IPS-18c (cell line): Measurements from ENCODE around the gene AP5M1.
"Not testable (repeated sequence)": the region's sequence is repeated elsewhere in the genome, so short reads cannot be mapped to it uniquely, and the experiment has no call there.

Experiments
- H3K4me3 ChIP-seq: 2 replicates; pipeline ENCODE4 v1.7.0; 2013; ENCODE audit warnings: low read depth, mild to moderate bottlenecking, low read length, moderate library complexity; ENCODE audit not compliant: insufficient read depth
- H3K9me3 ChIP-seq: one replicate; pipeline ENCODE4 v1.6.1; 2013; ENCODE audit warnings: mild to moderate bottlenecking, low read length, moderate library complexity; ENCODE audit not compliant: control insufficient read depth, insufficient read depth

Gene AP5M1, protein sequence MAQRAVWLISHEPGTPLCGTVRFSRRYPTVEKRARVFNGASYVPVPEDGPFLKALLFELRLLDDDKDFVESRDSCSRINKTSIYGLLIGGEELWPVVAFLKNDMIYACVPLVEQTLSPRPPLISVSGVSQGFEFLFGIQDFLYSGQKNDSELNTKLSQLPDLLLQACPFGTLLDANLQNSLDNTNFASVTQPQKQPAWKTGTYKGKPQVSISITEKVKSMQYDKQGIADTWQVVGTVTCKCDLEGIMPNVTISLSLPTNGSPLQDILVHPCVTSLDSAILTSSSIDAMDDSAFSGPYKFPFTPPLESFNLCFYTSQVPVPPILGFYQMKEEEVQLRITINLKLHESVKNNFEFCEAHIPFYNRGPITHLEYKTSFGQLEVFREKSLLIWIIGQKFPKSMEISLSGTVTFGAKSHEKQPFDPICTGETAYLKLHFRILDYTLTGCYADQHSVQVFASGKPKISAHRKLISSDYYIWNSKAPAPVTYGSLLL

DNA sequence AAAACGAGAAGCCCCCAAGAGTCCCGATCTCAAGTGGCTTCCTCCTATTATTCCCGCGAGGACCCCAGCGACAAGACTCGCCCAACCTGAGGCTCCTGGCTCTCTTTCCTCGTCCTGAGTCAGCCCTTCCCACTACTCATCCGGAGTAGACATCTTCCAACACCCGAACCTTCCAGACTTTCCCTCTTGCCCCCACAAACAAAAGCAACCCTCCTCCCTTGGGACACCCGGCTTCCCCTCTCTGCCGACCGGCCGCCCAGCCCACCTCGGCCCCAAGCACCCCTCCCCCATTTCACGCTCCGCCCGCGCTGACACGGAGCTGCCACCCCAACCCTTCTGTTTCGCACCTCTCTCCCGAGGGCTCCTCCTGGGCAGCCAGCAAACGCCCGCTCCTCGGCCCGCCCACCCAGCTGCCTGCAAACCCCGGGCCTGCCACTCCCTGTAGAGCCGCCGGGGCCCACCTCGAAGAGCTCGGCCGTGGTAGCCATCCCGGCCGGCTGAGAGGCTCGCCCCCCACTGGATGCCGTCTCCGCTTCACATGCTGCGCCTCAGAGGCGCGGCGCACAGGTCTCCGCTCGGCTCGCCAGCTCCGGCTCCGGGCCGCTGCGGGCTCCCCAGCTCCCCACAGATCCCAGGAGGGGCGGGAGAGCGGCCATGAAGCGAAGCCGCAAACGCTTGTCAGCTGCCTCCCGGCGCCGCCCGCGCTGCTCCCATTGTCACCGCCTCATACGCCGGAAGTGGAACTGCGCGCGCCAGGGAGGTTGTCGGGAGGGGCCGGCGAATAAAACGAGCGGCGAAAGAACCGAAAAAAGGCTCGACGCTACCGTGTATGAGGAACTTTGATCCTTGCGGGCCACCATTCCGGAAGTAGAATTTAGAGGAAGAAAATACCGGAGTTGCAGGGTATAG lies at the start of gene AP5M1, which contains the start of gene EXOC5:
TSS of gene AP5M1 (plus strand) at position 811 of the 909 bp plus-strand sequence. CDS start 344 bp downstream, outside the sequence.
TSS of gene EXOC5 (minus strand) at position 745 of the 909 bp plus-strand sequence. CDS start at position 488, 257 bp downstream.
- no peaks in the 10 kb centered on the region for H3K9me3 ChIP-seq
- peak within 1 kb of the TSS; percentile 78 for H3K4me3 ChIP-seq

DNA sequence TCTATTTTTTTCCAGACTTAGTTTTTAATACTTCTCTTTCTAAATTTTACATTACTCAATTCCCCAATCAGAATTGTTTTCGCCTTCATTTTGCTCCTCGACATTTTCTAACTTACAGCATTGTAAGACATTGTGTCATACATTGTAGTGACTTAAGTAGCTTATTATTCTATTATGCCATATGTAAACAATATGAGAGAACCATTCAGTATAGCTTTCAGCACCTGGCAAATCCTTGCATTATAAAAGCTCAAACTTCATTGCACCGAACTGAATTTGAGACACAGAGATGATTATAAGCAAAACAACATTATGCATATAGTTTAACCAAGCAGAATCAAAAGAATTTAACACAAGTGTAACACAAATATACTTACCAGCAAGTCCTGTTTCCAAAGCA lies 46.8 kb upstream of the AP5M1 start:
- Histone ChIP-seq H3K4me3 (no peak overlapping the region), H3K9me3 (no peaks in the 10 kb centered on the region)

DNA sequence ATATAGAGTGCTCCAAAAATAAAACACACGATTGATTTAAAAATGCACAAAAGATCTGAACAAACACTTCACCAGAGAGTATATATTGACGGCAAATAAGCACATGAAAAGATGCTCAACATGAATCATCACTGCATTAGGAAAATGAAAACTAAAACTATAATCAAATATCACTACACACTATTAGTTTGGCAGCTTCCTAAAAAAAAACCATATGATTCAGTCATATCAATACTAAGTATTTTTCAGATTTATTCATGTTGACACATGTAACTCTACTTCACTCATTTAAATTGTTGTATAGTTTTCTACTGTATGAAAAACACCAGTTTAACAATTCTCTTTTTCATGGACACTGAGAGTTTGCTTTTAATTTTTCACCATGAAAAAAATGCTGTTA lies 41.7 kb upstream of the AP5M1 start:
- no peak overlapping the region for H3K4me3 ChIP-seq
- H3K9me3 ChIP-seq: no peaks in the 10 kb centered on the region

DNA sequence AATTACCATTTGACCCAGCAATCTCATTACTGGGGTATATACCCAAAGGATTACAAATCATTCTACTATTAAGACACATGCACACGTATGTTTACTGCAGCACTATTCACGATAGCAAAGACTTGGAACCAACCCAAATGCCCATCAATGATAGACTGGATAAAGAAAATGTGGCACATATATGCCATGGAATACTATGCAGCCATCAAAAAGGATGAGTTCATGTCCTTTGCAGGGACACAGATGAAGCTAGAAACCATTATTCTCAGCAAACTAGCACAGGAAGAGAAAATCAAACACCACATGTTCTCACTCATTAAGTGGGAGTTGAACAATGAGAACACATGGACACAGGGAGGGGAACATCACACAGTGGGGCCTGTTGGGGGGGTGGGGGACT lies 40.5 kb upstream of the AP5M1 start:
- H3K9me3 ChIP-seq: not testable (repeated sequence)

DNA sequence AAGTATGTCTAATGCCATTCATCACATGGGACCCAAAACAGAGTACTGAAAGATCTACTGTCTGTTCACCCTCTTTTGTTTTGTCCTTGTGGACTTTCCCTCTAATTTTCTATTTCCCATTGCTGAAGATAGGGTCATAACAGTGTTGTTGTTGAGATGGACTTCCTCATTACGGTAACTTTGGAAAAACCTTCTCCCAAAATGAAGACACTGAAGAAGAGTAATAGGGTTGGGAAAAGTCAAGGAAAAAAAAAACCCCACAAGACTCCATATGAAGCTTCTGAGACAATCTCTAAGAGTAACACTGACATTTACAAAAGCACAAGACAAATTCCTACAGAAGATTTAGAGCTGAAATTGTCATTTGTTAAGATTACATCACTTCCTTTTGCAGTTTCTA lies 36.8 kb upstream of the AP5M1 start:
- H3K4me3 ChIP-seq: no peak overlapping the region
- H3K9me3 ChIP-seq: no peaks in the 10 kb centered on the region

More for the DNA sequence above, 40.5 kb upstream of the AP5M1 start:
- H3K4me3 ChIP-seq: not testable (repeated sequence)

DNA sequence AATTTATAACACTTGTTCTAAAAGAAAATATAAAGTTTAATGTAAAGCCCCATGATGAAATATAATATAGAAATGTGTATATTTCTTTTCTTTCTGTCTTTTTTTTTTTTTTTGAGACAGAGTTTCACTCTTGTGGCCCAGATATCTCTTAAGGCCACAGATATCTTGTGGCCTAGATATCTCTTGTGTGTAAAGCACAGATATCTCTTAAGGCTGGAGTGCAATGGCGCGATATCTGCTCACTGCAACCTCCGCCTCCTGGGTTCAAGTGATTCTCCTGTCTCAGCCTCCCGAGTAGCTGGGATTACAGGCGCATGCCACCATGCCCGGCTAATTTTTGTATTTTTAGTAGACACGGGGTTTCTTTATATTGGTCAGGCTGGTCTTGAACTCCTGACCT lies 28.7 kb upstream of the AP5M1 start:
- H3K4me3 ChIP-seq, H3K9me3 ChIP-seq: not testable (repeated sequence)

DNA sequence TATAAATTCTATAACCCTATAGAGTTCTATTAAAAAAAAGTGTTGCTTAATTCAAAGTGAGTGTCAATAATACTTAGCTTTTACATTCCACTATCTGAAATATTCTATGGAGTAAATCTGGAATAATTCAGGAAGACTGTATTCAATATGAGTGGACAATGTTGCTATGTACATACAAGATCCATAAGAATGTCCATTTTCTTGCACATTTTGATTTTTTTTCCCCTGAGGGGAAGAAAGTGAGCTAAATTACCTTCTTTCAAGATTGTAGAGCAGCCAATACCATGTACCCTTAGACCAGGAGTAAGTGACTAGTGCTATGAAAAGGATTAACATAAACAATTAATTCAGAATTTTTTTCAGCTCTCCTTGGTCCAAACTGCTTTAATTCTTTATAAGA lies 25.5 kb upstream of the AP5M1 start:
- no peak overlapping the region for H3K4me3 ChIP-seq
- H3K9me3 ChIP-seq: no peaks in the 10 kb centered on the region

DNA sequence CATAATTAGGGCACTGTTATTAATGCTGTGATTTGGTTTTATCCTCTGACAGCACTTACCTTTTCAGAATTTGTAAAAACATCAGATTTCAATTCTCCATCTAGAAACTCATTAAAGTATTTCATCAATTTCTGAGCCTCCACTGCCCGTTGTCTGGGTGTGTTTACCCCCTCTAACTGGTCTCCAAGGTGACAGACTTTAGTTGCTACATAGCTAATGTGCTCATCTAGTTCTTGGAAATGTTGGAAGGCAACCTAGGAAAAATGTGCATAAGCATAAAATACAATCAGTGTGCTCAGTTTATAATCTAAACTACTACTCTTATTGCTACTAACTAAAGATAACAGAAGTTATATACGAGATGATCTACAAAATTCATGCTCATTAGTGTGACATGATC lies 24.7 kb upstream of the AP5M1 start:
- Histone ChIP-seq H3K9me3 (no peaks in the 10 kb centered on the region), H3K4me3 (no peak overlapping the region)

DNA sequence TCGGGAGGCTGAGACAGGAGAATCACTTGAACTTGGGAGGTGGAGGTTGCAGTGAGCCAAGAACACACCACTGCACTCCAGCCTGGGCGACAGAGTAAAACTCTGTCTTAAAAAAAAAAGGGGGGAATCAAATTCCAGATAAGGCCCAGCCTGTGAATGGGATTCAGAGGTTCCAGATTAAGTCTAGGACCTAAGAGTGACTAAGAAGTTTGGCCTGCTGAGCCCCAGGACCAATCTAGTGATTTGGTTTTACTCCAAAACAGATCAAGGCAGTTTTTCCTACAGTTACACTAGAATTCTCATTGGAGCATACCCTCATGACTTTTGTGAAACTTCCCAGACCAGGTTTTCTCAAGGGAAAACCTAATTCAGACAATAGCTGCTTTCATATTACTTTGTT lies 22.8 kb upstream of the AP5M1 start:
- no peak overlapping the region for H3K4me3 ChIP-seq
- no peaks in the 10 kb centered on the region for H3K9me3 ChIP-seq

DNA sequence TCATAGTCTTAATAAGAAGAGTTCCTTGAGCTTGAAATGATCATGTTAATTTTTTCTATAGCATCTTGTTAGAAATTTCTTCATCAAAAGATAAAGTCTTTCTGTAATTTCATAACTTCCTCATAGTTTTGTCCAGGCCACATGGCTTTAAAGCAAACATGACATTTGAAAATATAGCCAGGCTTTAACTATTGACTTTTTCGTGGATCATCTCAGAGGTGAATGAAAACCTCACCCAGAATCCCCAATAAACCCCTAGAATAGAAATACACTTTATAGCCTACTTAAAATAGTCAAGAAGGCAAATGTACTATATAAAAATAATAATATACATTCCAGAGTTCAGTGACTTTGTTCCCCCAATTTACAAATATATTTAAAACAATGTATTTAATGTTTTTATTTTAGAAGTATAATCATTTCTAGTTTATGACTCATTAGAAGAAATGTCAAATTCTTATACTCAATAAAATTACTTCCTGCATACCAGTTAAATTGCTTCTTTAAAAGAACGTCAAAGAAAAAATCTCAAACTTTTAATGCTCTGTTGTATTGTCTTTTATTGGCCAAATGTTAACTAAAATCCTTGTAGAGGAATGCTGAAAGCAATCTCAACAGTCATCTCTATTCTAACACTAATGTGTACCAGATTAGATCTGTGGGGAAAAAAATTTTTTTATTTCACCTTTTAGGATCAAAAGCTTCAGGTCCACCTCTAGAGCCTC lies 21.7 kb upstream of the AP5M1 start:
- Histone ChIP-seq H3K4me3 (no peak overlapping the region), H3K9me3 (no peaks in the 10 kb centered on the region)

DNA sequence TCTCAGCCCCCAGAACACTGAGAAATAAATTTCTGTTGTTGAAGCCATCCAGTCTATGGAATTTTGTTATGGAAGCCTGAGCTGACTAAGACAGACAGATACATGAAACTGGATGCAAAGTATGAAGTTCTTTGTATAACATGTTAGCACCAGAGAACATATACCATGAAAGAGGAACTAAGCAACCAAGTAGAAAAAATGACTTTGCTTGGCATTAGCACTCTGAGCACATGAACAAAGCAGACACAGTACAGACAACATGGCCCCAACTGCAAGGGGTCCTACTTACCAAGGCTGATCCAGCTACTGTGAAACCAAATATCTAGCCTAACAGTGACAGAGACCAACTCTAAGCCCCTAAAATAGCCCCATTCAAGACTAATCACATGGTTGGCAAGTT lies 13.9 kb upstream of the AP5M1 start:
- Histone ChIP-seq H3K9me3 (no peaks in the 10 kb centered on the region), H3K4me3 (no peak overlapping the region)

DNA sequence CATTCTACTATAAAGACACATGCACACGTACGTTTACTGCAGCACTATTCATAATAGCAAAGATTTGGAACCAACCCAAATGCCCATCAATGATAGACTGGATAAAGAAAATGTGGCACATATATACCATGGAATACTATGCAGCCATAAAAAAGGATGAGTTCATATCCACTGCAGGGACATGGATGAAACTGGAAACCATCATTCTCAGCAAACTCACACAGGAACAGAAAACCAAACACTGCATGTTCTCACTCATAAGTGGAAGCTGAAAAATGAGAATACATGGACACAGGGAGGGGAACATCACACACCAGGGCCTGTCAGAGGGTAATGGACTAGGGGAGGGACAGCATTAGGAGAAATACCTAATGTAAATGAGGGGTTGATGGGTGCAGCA lies 10.6 kb upstream of the AP5M1 start:
- not testable (repeated sequence) for H3K4me3 ChIP-seq, H3K9me3 ChIP-seq

DNA sequence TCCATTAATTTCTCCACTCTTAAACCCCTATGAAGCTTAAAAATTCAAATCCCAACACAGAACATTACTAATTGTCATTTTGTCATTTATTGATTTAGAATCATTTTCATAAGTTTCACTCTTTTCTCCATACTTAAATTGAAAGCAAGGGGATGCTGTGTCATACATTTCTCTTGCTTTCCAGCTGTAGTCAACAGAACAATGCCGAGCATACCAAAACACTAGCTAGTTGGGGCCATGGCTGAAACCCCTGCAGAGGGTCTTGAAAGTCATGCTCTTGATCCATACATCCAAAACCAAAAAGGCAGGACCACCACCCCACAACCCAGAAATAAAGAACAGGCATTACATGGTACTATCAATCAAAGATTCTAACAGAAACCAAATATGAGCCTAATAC lies 9.1 kb upstream of the AP5M1 start:
- no peaks in the 10 kb centered on the region for H3K9me3 ChIP-seq
- no peak overlapping the region for H3K4me3 ChIP-seq

DNA sequence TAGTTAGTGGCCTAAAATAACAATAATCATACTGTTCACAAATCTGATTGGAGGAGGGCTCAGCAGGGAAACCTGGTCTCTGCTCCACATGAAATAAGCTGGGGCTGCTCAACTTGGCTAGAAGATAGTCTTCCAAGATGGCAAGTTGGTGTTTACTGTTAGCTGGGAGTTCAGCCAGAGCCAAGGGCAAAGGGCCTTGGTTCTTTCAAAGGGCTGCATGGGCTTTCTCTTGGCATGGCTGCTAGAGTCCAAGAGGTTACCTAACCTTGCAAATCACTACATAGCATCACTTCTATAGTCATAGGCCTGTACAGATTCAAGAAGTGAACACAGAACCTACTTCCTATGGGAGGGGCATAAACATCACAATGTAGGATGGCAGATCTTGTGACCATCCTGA lies 7.2 kb upstream of the AP5M1 start:
- no peaks in the 10 kb centered on the region for H3K9me3 ChIP-seq
- no peak overlapping the region for H3K4me3 ChIP-seq

DNA sequence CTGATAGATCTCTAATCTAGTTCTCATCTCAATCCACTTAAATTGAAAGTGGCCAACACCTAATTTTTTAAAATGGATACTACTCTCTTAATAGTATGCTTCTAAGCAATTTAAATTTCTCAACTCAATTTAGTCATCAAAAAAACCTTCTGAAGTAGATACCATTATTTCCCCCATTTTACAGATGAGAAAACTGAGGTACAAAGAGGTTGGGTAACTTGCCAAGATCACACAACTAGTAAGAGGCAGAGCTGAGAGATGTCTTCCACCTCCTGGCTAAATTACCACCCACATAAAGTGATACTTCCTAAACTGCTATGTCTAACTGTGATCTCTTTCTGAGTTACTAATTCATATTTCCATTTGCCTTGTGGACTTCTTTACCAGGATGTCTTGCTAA lies 6.7 kb upstream of the AP5M1 start:
- Histone ChIP-seq H3K4me3 (no peak overlapping the region), H3K9me3 (no peaks in the 10 kb centered on the region)

DNA sequence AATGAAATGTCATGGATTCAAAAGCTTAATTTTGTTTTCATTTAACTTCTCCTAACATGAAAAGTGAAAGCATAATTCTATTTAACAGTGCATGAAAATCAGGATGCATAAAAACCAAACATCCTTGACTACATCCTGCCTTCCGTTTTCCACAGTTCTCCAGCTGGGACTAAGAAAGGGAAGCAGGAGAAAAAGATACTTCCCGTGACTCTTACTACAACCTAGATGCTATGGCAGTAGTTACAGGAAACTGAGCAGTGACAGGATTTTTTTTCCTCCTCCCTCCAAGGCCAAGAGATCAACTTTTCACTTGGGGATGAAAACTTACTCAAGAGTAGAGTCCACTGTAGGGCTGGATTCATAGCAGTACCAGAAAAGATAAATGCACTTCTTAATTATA lies 2.7 kb upstream of the AP5M1 start:
- H3K9me3 ChIP-seq: no peaks in the 10 kb centered on the region
- H3K4me3 ChIP-seq: no peak overlapping the region

DNA sequence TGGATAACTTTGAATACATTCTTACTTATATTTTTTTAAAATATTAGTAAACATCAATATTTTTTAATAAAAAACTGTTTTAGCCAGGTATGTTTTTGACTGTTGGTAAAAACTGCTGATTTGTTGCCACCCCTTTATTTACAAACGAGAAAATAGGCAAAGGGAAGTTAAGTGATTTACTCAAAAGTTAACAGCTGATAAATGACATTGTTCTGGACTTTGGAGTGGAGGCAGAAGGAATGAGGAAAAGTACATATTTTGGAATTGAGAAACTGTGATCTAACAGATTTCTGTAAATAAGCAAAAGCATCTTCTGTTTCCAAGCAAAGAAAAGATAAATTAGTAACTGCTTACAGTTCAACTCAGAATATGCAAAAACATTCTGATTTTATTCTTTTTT lies 4.5 kb downstream of the AP5M1 start:
- Histone ChIP-seq H3K4me3 (no peak overlapping the region), H3K9me3 (no peaks in the 10 kb centered on the region)
